ENCODE data around the gene ARHGAP29. TPM values are rescaled to one million over a fixed set of nuclear protein-coding genes. Genes with fewer than 3 reads are reported as not detected.

Gene ARHGAP29
- total RNA-seq, 4 donors from 2014 or later: 1.4 to 30.5 (median 5.6) TPM

- TF ChIP-seq CTCF (IDR thresholded peaks at IDR 0.05) (no peak), POLR2A (IDR thresholded peaks at IDR 0.05) (peak in 2 of 4 donors; percentile 71 to 75)
- 1% methylated on average over 11 to 20 of the region's 103 CpGs for WGBS, 2 donors
- Histone ChIP-seq H3K9me3 (peaks cover 0 to 8% (median 0%) of the 10 kb centered on the region in 3 donors), H3K36me3 (no peaks in the 10 kb centered on the region), H3K4me3 (peak overlapping the region; percentile 44 to 83 (median 69)), H3K27me3 (peaks cover 0 to 39% (median 1%) of the 10 kb centered on the region in 4 donors), H3K27ac (peak overlapping the region; percentile 61 to 93 (median 82)), H3K4me1 (peaks cover 0 to 20% (median 2%) of the 10 kb centered on the region in 3 donors)
- intact Hi-C loops (cut with DNase I): no loop called here
- DNase-seq: no peak
Measured at GRCh38 chr1:94247138-94248094, 10.0 kb upstream of the ARHGAP29 start.

- 16 to 18% methylated on average over 11 of the region's 11 CpGs for WGBS, 2 donors
- no peak for DNase-seq
- Histone ChIP-seq H3K9me3 (peaks cover 0 to 8% (median 0%) of the 10 kb centered on the region in 3 donors), H3K36me3 (no peaks in the 10 kb centered on the region), H3K4me1 (peaks cover 0 to 20% (median 2%) of the 10 kb centered on the region in 3 donors), H3K27ac (peak overlapping the region; percentile 61 to 93 (median 82)), H3K4me3 (peak overlapping the region; percentile 44 to 83 (median 69)), H3K27me3 (peaks cover 0 to 39% (median 1%) of the 10 kb centered on the region in 4 donors)
- intact Hi-C loops (cut with DNase I): no loop called here
- no peak for TF ChIP-seq CTCF (IDR thresholded peaks at IDR 0.05)
- no peak for TF ChIP-seq POLR2A (IDR thresholded peaks at IDR 0.05)
Measured at GRCh38 chr1:94246692-94247137, 9.3 kb upstream of the ARHGAP29 start.

- 70 to 81% methylated on average over 5 of the region's 5 CpGs for WGBS, 2 donors
- no peak for DNase-seq
- peaks cover 0 to 44% (median 1%) of the 10 kb centered on the region in 4 donors for H3K27me3 ChIP-seq
- H3K9me3 ChIP-seq: peaks cover 0 to 8% (median 0%) of the 10 kb centered on the region in 3 donors
- no peaks in the 10 kb centered on the region for H3K36me3 ChIP-seq
- peak overlapping the region in 3 of 4 donors; percentile 58 to 83 (median 80) for H3K4me3 ChIP-seq
- peak overlapping the region; percentile 47 to 90 (median 68) for H3K27ac ChIP-seq
- TF ChIP-seq CTCF (IDR thresholded peaks at IDR 0.05): no peak
- TF ChIP-seq POLR2A (IDR thresholded peaks at IDR 0.05): no peak
- intact Hi-C loops (cut with DNase I): no loop called here
- H3K4me1 ChIP-seq: peaks cover 0 to 20% (median 2%) of the 10 kb centered on the region in 3 donors
Measured at GRCh38 chr1:94245747-94246438, 8.5 kb upstream of the ARHGAP29 start.

GRCh38 chr1:94244816-94245215 lies 7.4 kb upstream of the ARHGAP29 start:
- DNase-seq: no peak
- intact Hi-C loops (cut with DNase I): no loop called here
- TF ChIP-seq POLR2A (IDR thresholded peaks at IDR 0.05) (no peak), CTCF (IDR thresholded peaks at IDR 0.05) (no peak)
- no peak overlapping the region for H3K4me3 ChIP-seq
- H3K27me3 ChIP-seq: peaks cover 0 to 48% (median 4%) of the 10 kb centered on the region in 4 donors
- no peak overlapping the region for H3K27ac ChIP-seq
- H3K4me1 ChIP-seq: peaks cover 0 to 20% (median 2%) of the 10 kb centered on the region in 3 donors
- H3K36me3 ChIP-seq: no peaks in the 10 kb centered on the region
- H3K9me3 ChIP-seq: peaks cover 0 to 8% (median 0%) of the 10 kb centered on the region in 3 donors
